HG02610 (cell line): ENCODE data around the gene LILRB4.
"Not testable (repeated sequence)": the region's sequence is repeated elsewhere in the genome, so short reads cannot be mapped to it uniquely, and the experiment has no call there.

ENCODE experiments used
- ATAC-seq: cut with Tn5 transposase; IDR thresholded peaks from one replicate; pipeline ENCODE4 v1.9.1; 2021; ENCODE audit warnings: mild to moderate bottlenecking, moderate library complexity; ENCODE audit not compliant: unreplicated experiment

The LILRB4 gene

DNA sequence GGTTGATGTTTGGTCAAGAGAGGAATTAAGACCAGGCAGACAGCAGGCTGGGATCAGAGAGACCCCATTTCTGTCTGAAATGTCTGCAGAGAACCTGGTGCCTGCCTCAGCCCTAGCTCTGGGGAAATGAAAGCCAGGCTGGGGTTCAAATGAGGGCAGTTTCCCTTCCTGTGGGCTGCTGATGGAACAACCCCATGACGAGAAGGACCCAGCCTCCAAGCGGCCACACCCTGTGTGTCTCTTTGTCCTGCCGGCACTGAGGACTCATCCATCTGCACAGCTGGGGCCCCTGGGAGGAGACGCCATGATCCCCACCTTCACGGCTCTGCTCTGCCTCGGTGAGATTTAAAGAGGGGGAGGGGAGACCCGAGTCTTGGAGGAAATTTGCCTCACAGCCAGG is at the start of gene LILRB4:
LILRB4 (plus strand) TSS at position 256 of the 400 bp plus-strand sequence; CDS start at position 305, 49 bp downstream.
- ATAC-seq = no peak

DNA sequence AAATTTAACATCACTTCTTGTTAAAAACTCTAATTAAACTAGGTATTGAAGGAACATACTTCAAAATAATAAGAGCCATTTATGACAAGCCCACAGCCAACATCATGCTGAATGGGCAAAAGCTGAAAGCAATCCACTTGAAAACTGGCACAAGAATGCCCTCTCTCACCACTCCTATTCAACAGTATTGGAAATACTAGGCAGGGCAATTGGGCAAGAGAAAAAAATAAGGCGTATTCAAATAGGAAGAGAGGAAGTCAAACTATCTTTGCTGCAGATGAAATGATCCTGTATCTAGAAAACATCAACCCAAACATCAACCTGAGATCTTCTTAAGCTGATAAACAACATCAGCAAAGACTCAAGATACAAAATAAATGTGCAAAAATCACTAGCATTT is 48.1 kb upstream of the LILRB4 start:
- ATAC-seq = no peak

GRCh38 chr19:54616057-54616456 is 46.7 kb upstream of the LILRB4 start:
- ATAC-seq = no peak

- peak; percentile 91 for ATAC-seq
Observed at GRCh38 chr19:54616821-54617560, 45.8 kb upstream of the LILRB4 start.

DNA sequence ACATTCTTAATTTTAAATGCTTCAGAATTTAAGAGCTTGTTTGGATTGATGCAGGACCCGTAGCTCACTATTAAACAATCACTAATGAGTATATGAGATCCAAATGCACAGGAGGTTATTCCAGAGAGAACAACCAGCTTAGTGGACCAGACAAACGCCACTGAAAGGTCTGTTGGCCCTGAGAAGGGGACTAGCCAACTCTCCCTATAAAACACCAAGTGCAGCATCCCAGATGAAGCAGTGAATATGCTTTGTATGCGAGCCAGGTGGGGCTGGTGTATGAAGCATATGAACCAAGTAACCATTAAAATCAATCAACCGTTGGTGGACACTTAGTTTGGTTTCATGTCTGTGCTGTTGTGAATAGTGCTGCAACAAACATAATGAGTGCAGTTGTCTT is 42.3 kb upstream of the LILRB4 start:
- ATAC-seq = no peak

GRCh38 chr19:54622431-54622830 is 40.4 kb upstream of the LILRB4 start:
- no peak for ATAC-seq

DNA sequence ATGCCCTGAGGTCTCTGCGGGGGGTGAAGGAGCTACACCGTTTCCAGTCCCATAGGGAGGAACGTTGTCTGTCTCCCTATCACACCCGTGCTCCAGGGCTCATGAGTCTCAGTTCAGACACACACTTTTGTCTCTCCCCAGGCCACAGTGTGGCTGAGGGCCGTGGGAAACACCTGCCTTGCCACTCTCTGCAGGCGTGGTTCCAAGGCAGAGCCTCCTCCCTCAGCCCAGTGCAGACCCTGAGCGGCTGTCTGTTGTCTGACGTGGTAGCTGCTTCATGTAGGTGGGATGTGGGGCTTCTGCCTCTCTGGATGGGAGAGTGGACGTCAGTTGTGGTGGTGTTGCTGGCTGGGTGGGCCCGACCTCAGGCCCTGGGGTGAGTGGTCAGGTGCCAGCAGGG is 38.6 kb upstream of the LILRB4 start:
- peak; percentile 33 for ATAC-seq

GRCh38 chr19:54624934-54625730 is 37.7 kb upstream of the LILRB4 start:
- ATAC-seq = not testable (repeated sequence)

DNA sequence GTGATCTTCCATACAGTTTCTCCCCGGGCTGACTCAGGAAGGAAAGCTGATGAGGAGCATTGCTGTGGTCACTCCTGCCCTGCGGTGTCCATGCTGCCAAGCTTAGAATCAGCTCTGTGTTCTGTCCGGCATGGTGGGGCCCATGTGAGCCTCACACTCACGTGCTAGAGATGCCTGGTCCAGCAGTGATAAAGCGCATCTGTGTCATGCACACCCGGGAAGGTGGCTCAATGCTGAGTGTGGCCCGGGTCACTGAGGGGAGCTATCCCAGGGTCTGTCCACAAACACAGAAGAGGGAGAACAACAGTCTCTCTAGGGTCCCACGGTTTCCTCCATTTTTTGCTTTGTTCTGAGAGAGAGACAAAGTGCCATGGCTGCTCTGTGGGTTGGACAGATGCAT is 36.0 kb upstream of the LILRB4 start:
- ATAC-seq = no peak

DNA sequence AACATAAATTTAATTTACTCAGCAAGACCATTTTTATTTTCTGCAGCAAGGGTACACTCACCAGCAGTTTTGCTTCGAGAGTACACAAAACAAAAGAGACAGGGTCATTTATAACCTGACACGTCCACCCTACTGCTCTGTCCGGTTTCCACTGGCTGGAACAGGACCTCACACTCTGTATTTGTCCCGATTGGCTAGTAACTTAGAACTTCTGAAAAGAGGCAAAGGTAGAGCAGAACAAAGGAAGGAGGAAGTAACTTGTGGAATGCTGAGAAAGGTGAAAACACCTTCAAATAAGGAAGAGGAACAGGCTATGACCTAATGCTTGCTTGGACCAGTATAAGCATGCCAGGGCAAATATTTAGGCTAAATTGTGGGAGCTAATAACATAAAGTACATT is 34.9 kb upstream of the LILRB4 start:
- not testable (repeated sequence) for ATAC-seq

DNA sequence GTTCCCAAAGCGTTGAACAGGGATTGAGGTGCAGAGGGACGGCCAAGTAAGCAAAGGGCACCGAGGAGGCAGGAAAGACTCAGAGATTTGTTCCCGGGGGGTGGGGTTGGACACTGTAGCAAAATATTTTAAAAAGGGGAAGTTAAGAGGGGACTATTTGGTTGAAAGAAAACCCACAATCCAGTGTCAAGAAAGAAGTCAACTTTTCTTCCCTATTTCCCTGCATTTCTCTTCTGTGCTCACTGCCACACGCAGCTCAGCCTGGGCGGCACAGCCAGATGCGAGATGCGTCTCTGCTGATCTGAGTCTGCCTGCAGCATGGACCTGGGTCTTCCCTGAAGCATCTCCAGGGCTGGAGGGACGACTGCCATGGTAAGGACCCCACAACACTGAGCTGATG is 32.5 kb upstream of the LILRB4 start, which contains the start of gene LILRB1:
LILRB1 (plus strand) TSS at position 223 of the 400 bp plus-strand sequence. CDS start 590 bp downstream, outside the sequence.
- not testable (repeated sequence) for ATAC-seq

GRCh38 chr19:54630782-54631181 is 32.0 kb upstream of the LILRB4 start:
- ATAC-seq = no peak

- not testable (repeated sequence) for ATAC-seq
Observed at GRCh38 chr19:54631489-54632337, 31.1 kb upstream of the LILRB4 start.

DNA sequence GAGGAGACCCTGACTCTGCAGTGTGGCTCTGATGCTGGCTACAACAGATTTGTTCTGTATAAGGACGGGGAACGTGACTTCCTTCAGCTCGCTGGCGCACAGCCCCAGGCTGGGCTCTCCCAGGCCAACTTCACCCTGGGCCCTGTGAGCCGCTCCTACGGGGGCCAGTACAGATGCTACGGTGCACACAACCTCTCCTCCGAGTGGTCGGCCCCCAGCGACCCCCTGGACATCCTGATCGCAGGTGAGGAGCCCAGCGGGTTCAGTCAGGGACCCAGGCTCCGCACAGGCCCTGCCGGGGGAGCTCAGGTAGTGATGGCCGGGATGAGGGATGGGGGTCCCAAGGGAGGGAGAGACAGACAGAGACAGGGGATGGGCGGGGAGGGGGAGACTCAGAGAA is 30.3 kb upstream of the LILRB4 start:
- ATAC-seq = not testable (repeated sequence)

- no peak for ATAC-seq
Observed at GRCh38 chr19:54633401-54633800, 29.4 kb upstream of the LILRB4 start.

GRCh38 chr19:54636081-54636480 is 26.7 kb upstream of the LILRB4 start:
- not testable (repeated sequence) for ATAC-seq

- no peak for ATAC-seq
Observed at GRCh38 chr19:54638683-54639082, 24.1 kb upstream of the LILRB4 start.

- not testable (repeated sequence) for ATAC-seq
Observed at GRCh38 chr19:54642953-54643352, 19.8 kb upstream of the LILRB4 start.

DNA sequence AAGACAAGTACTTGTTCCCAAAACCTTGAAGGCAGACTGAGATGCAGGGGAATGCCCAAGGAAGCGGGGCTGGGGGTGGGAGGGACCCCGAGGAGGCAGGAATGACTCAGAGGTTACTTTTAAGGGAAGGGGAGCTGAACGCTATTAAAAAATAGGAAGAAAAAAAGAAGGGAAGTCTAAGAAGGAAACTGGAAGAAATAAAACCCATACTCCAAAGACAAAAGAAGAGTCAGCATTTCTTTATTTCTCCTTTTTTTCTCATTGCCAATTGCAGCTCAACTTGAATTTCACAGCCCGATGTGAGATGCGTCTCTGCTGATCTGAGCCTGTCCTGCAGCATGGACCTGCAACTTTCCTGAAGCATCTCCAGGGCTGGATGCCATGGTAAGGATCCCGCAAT is 19.2 kb upstream of the LILRB4 start:
- ATAC-seq = not testable (repeated sequence)

- ATAC-seq = no peak
Observed at GRCh38 chr19:54644056-54644455, 18.7 kb upstream of the LILRB4 start.

- ATAC-seq = no peak
Observed at GRCh38 chr19:54646331-54646841, 16.4 kb upstream of the LILRB4 start.
